ENCODE results near the gene ALPL. TPM values are rescaled to one million over a fixed set of nuclear protein-coding genes. Genes with fewer than 3 reads are reported as not detected.

Gene ALPL
- total RNA-seq, 1 experiment from 2014 or later, result 84.8 TPM

- Mint-ChIP-seq H3K27me3 (ENCODE audit: low read depth) (no peaks in the 10 kb centered on the region), H3K27ac (no peak overlapping the region; a peak in 1 of 7 replicates), H3K4me3 (peak overlapping the region in 1 of 2 experiments; percentile 33; a peak in 1 of 5 replicates), H3K9me3 (no peaks in the 10 kb centered on the region), H3K4me1 (peaks cover 45 to 62% of the 10 kb centered on the region in 2 experiments), H3K36me3 (ENCODE audit: insufficient read depth in 1 of 3, low read depth in 3 of 3) (peaks cover 0 to 6% (median 3%) of the 10 kb centered on the region in 3 experiments; a peak in 3 of 7 replicates)
- H3K4me2 ChIP-seq (ENCODE audit: insufficient read depth, insufficient read length, low read length), result no peak overlapping the region
- H2AK5ac ChIP-seq (ENCODE audit: insufficient read length, low read length), result no peak overlapping the region
- H4K8ac ChIP-seq (replicated peaks; ENCODE audit: insufficient read length, low read depth, low read length), result no peak overlapping the region
- no peak for DNase-seq
- H2BK20ac ChIP-seq (ENCODE audit: low read depth, low read length, poor library complexity, severe bottlenecking), result no peak overlapping the region
- no peak overlapping the region for H2BK5ac ChIP-seq (ENCODE audit: insufficient read length, low read length)
- no peak overlapping the region for H3K23ac ChIP-seq (ENCODE audit: insufficient read length, low read depth, low read length)
- H3K56ac ChIP-seq (ENCODE audit: insufficient read length, low read depth, low read length), result no peak overlapping the region
- H3K9ac ChIP-seq (ENCODE audit: extremely low read depth, insufficient read length, low read length), result no peak overlapping the region
- H3K27me3 ChIP-seq (ENCODE audit: insufficient read depth, low read length), result no peaks in the 10 kb centered on the region
- H2BK12ac ChIP-seq (ENCODE audit: insufficient read length, low read depth, low read length), result no peak overlapping the region
- no CpG with 5 or more reads among the region's 3 CpGs for WGBS (ENCODE audit: extremely low coverage, insufficient read length, low lambda C conversion rate)
- peaks cover 10% of the 10 kb centered on the region; the same call in 1 of the 2 replicates for H3K4me1 ChIP-seq (ENCODE audit: insufficient read depth, low read length)
- no peak overlapping the region for H3K18ac ChIP-seq (ENCODE audit: insufficient read length, low read depth, low read length)
- H3K4ac ChIP-seq (ENCODE audit: low read depth, low read length), result no peak overlapping the region
- no peak overlapping the region for H3T11ph ChIP-seq (ENCODE audit: low read length)
- H4K20me1 ChIP-seq (ENCODE audit: control insufficient read depth, insufficient read depth, insufficient read length), result no peaks in the 10 kb centered on the region
- no peak overlapping the region for H2AFZ ChIP-seq (ENCODE audit: low read length)
- no peak overlapping the region for H3K27ac ChIP-seq (ENCODE audit: insufficient read length, low read depth, low read length)
- no peaks in the 10 kb centered on the region for H3K9me3 ChIP-seq (ENCODE audit: control insufficient read depth, low read depth, low read length)
- TF ChIP-seq CTCF (conservative IDR thresholded peaks at IDR 0.05), result no peak
- no peaks in the 10 kb centered on the region for H3K79me1 ChIP-seq (ENCODE audit: insufficient read depth, low read depth, low read length, poor library complexity, severe bottlenecking)
- no peak overlapping the region for H4K91ac ChIP-seq (ENCODE audit: insufficient read length, low read depth, low read length)
- H2BK15ac ChIP-seq (ENCODE audit: low read depth, low read length), result no peak overlapping the region
- H3K23me2 ChIP-seq (ENCODE audit: insufficient read length, low read depth, low read length, poor library complexity, severe bottlenecking), result no peaks in the 10 kb centered on the region
- no peak overlapping the region for H2BK120ac ChIP-seq (ENCODE audit: low read depth, low read length, poor library complexity, severe bottlenecking)
- no peak overlapping the region for H4K5ac ChIP-seq (ENCODE audit: insufficient read length, low read depth, low read length)
- peaks cover 7% of the 10 kb centered on the region for H3K79me2 ChIP-seq (ENCODE audit: insufficient read depth, low read length)
- no peak overlapping the region for H3K14ac ChIP-seq (ENCODE audit: insufficient read depth, low read length)
Measured at GRCh38 chr1:21517161-21517589, 8.0 kb downstream of the ALPL start.
